Transverse colon (tissue), 4 donors: Measurements from ENCODE around the gene ZNF768. TPM values are rescaled to one million over a fixed set of nuclear protein-coding genes. Genes with fewer than 3 reads are reported as not detected.

Experiments
- DNase-seq: peaks from one replicate; pipeline ENCODE4 v3.0.0-alpha.2; 2019
- H3K27ac ChIP-seq, 4 donors: fragments of 200-600 bp; sonication (generic); 2 replicates each; pipeline ENCODE4 v1.5.1; 2016 to 2018; ENCODE audit warnings: inconsistent platforms in 4 of 4
- H3K27me3 ChIP-seq: fragments of 200-600 bp; sonication (generic); 2 replicates; pipeline ENCODE4 v1.5.1; 2017; ENCODE audit warnings: inconsistent platforms
- H3K36me3 ChIP-seq, 4 donors: fragments of 200-600 bp; sonication (generic); 2 replicates each; pipeline ENCODE4 v1.5.1; 2017 to 2019; ENCODE audit warnings: inconsistent platforms in 4 of 4
- H3K4me1 ChIP-seq, 4 donors: fragments of 200-600 bp; sonication (generic); 2 replicates each; pipeline ENCODE4 v1.5.1; 2017 to 2020; ENCODE audit warnings: inconsistent platforms in 4 of 4
- H3K4me3 ChIP-seq, 4 donors: fragments of 200-600 bp; sonication (generic); 1 replicate in 1 of 4; 2 replicates in 3 of 4; pipeline versions ENCODE4 v1.5.1 to v1.6.1; 2017 to 2019; ENCODE audit warnings: inconsistent platforms in 4 of 4
- H3K9me3 ChIP-seq, 2 donors: fragments of 200-600 bp; sonication (generic); 2 replicates each; pipeline ENCODE4 v1.5.1; 2017 to 2019; ENCODE audit warnings: inconsistent platforms in 2 of 2
- CTCF ChIP-seq, 5 experiments: fragments of 200-600 bp in 3 of 5; fragments of 450-650 bp in 2 of 5; sonication (generic) in 3 of 5; IDR thresholded peaks; 1 replicate in 2 of 5; 2 replicates in 3 of 5; pipeline ENCODE4 v1.5.1; 2016 to 2017; ENCODE audit warnings: antibody characterized with exemption in 5 of 5, inconsistent platforms in 3 of 5, mild to moderate bottlenecking in 2 of 5, moderate library complexity in 1 of 5
- EP300 ChIP-seq: sonication (generic); formaldehyde crosslinking; IDR thresholded peaks from one replicate; pipeline ENCODE4 v1.6.1; 2017; ENCODE audit warnings: antibody characterized with exemption, low read depth
- POLR2A ChIP-seq: fragments of 450-650 bp; IDR thresholded peaks from one replicate; pipeline ENCODE4 v1.6.1; 2016; ENCODE audit warnings: antibody characterized with exemption, mild to moderate bottlenecking, moderate library complexity
- POLR2AphosphoS5 ChIP-seq, 3 donors: sonication (generic); formaldehyde crosslinking; IDR thresholded peaks; one replicate each; pipeline ENCODE4 v1.6.1; 2016; ENCODE audit warnings: antibody characterized with exemption in 3 of 3
- WGBS, 2 donors: methylation state at CpG; one replicate each; pipeline ENCODE4 v1.1.5; 2018; ENCODE audit warnings: low coverage in 1 of 2; 5-methylcytosine and 5-hydroxymethylcytosine counted together
- in situ Hi-C, 4 donors: fragments of 200-750 bp; cut with MboI; loops; one replicate each; pipeline versions ENCODE4 v1.15.0 to v1.15.1; 2017; ENCODE audit warnings: low sequenced_read_pairs in 3 of 4, low pct_ligation_motif_present in 1 of 4, low pct_unique_long_range_greater_than_20kb in 1 of 4
- intact Hi-C: fragments of 100-400 bp; cut with DNase I; formaldehyde crosslinking; loops from one replicate; pipeline ENCODE4 v1.15.1; 2023; ENCODE audit warnings: low total_unique reads
- small RNA-seq, 4 donors: library from RNA; depleted of rRNA; stranded (forward); fragments of <200 nt; gene quantifications; one replicate each; pipeline ENCODE3, GENCODE V24; 2016
- total RNA-seq, 4 donors: library from RNA; depleted of rRNA; stranded (reverse); fragments of >200 nt; gene quantifications; one replicate each; pipeline ENCODE4 v1.1.0, GENCODE V29; 2016

ZNF768 gene
- total RNA-seq, 4 donors from 2014 or later, result 54.7 to 116 (median 74.9) TPM

GRCh38 chr16:30474074-30474452 lies 52.3 kb downstream of the ZNF768 start:
- WGBS, 2 donors, result 65% methylated on average over 28 of the region's 35 CpGs; no CpG with 5 or more reads in 1 of the 2 donors
- Histone ChIP-seq H3K4me3 (peak overlapping the region in 1 of 4 donors; percentile 30), H3K4me1 (no peaks in the 10 kb centered on the region), H3K36me3 (no peaks in the 10 kb centered on the region), H3K27ac (peak overlapping the region; percentile 58 to 69 (median 64)), H3K27me3 (peaks cover 8% of the 10 kb centered on the region), H3K9me3 (no peaks in the 10 kb centered on the region)
- no peak for DNase-seq
- TF ChIP-seq EP300, result no peak
- no peak for TF ChIP-seq POLR2AphosphoS5 (IDR thresholded peaks at IDR 0.05)
- no peak for TF ChIP-seq POLR2A
- no peak for TF ChIP-seq CTCF (IDR thresholded peaks at IDR 0.05)
- in situ Hi-C loops, result no loop called here
- intact Hi-C loops, result no loop called here

Small RNA genes within 50 kb of the gene (small RNA-seq; reads per million reads assigned to genes)
- gene MIR4518 (0 reads per million in 4 donors), gene RNU7-61P (0 reads per million in 4 donors)

Other genes starting within 250 kb of the ZNF768 start
- gene CD2BP2, start 171.3 kb downstream of the ZNF768 start, total RNA-seq, result 10 to 100 TPM; 25.8 to 41.1 (median 33.0) TPM
- gene TBC1D10B, start 156.1 kb downstream of the ZNF768 start, total RNA-seq, result 10 to 100 TPM; 32.5 to 62.9 (median 40.3) TPM
- gene MYL11, start 151.8 kb downstream of the ZNF768 start, total RNA-seq, result 1 to 10 TPM in 1 of 4 donors, not detected in 3; 6.3 TPM
- 1 to 10 TPM; 2.8 to 9.8 (median 4.8) TPM for gene SEPTIN1, start 144.0 kb downstream of the ZNF768 start, total RNA-seq
- gene ZNF48, start 131.1 kb downstream of the ZNF768 start, total RNA-seq, result 10 to 100 TPM in 1 of 4 donors, 1 to 10 TPM in 2, not detected in 1; 5.8 to 10.5 (median 7.0) TPM
- 10 to 100 TPM in 3 of 4 donors, 1 to 10 TPM in 1; 7.4 to 28.1 (median 15.1) TPM for gene ZNF771, start 119.0 kb downstream of the ZNF768 start, total RNA-seq
- 10 to 100 TPM; 35.2 to 74.1 (median 50.0) TPM for gene DCTPP1, start 96.5 kb downstream of the ZNF768 start, total RNA-seq
- 100 to 1,000 TPM in 3 of 4 donors, 10 to 100 TPM in 1; 86.7 to 218 (median 151) TPM for gene SEPHS2, start 80.7 kb downstream of the ZNF768 start, total RNA-seq
- gene ITGAL, start 53.8 kb downstream of the ZNF768 start, total RNA-seq, result 10 to 100 TPM in 2 of 4 donors, 1 to 10 TPM in 2; 1.8 to 33.7 (median 6.7) TPM
- 10 to 100 TPM; 16.0 to 25.7 (median 16.8) TPM for gene ZNF747, start 8.3 kb upstream of the ZNF768 start, total RNA-seq
- 10 to 100 TPM; 17.9 to 48.0 (median 23.2) TPM for gene ZNF764, start 31.8 kb upstream of the ZNF768 start, total RNA-seq
- 10 to 100 TPM; 22.9 to 64.3 (median 43.5) TPM for gene ZNF688, start 45.1 kb upstream of the ZNF768 start, total RNA-seq
- 100 to 1,000 TPM in 1 of 4 donors, 10 to 100 TPM in 3; 17.2 to 131 (median 20.5) TPM for gene ZNF785, start 59.1 kb upstream of the ZNF768 start, total RNA-seq
- 10 to 100 TPM in 1 of 4 donors, 1 to 10 TPM in 3; 3.4 to 77.1 (median 8.1) TPM for gene ZNF689, start 83.8 kb upstream of the ZNF768 start, total RNA-seq
- gene PRR14, start 124.4 kb upstream of the ZNF768 start, total RNA-seq, result 100 to 1,000 TPM in 2 of 4 donors, 10 to 100 TPM in 2; 42.9 to 154 (median 85.5) TPM
- gene FBRS, start 131.9 kb upstream of the ZNF768 start, total RNA-seq, result 100 to 1,000 TPM in 1 of 4 donors, 10 to 100 TPM in 3; 54.6 to 114 (median 73.1) TPM
- 100 to 1,000 TPM in 1 of 4 donors, 10 to 100 TPM in 3; 43.8 to 135 (median 71.3) TPM for gene SRCAP, start 172.6 kb upstream of the ZNF768 start, total RNA-seq
- 100 to 1,000 TPM in 1 of 4 donors, 10 to 100 TPM in 3; 41.1 to 152 (median 66.4) TPM for gene PHKG2, start 221.9 kb upstream of the ZNF768 start, total RNA-seq
- 10 to 100 TPM in 1 of 4 donors, 1 to 10 TPM in 3; 3.3 to 15.5 (median 6.0) TPM for gene CFAP119, start 235.5 kb upstream of the ZNF768 start, total RNA-seq
- 100 to 1,000 TPM in 1 of 4 donors, 10 to 100 TPM in 3; 55.3 to 105 (median 77.8) TPM for gene RNF40, start 235.8 kb upstream of the ZNF768 start, total RNA-seq